Panc1 (cell line): ENCODE measurements around the gene EMILIN3.

ENCODE experiments used
- CTCF ChIP-seq: fragments of 450-650 bp; IDR thresholded peaks from 2 replicates; pipeline ENCODE4 v1.5.1; 2017; ENCODE audit warnings: mild to moderate bottlenecking
- POLR2AphosphoS5 ChIP-seq: IDR thresholded peaks from 2 replicates; pipeline ENCODE4 v1.6.1; 2012; ENCODE audit warnings: mild to moderate bottlenecking, low read depth, low read length, moderate library complexity
- REST ChIP-seq, 2 experiments: IDR thresholded peaks; 2 replicates each; pipeline ENCODE4 v1.6.1; 2011 to 2012; ENCODE audit warnings: low read depth in 2 of 2, control low read depth in 1 of 2, low read length in 1 of 2, mild to moderate bottlenecking in 1 of 2, moderate library complexity in 1 of 2; ENCODE audit not compliant: insufficient read depth in 1 of 2

DNA sequence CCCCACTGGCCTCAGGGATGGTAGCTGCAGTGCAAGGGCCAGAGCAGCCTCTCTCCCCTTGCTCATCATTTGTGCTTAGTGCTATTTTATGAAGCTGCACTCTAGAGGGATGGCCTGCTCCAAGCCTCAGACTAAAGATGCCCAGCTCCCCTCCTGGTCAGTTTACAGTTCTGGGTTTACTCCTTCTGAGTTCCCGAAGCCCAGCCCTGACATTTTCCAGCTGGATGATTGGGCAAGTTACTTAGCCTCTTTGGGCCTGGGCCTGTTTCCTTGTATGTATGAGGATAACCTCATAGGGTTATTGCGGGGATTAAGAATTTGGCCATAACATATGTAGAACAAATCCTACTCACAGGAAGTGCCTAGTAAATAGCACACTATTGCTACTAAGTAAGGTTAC, 31.8 kb upstream of the EMILIN3 start:
- no peak for TF ChIP-seq CTCF
- no peak for TF ChIP-seq POLR2AphosphoS5
- TF ChIP-seq REST (IDR thresholded peaks at IDR 0.05; ENCODE audit: insufficient read depth in 1 of 2, low read depth in 2 of 2, low read length in 1 of 2) = no peak
